Measurements from ENCODE around the gene MYRF.

MYRF gene

DNA sequence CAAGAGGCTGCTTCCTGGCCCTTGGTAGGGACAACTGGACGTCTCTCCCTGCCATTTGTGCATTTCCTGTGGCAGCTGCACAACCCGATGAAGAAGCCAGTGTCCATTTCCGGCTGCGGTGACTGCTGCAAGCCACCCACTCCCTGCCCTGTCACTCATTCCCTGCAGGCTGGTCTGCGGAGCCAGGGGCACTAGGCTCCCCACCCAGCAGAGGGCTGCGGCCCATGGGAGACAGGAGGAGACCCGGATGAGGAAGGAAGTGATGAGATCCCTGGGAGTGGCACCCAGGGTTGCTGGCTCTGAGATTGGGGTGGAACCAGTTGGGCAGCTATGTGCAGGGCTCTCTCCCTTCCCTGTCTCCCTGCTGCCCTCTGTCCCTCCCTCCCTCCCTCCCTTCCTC is 10.0 kb upstream of the MYRF start:
- DNase-seq = no peak

DNA sequence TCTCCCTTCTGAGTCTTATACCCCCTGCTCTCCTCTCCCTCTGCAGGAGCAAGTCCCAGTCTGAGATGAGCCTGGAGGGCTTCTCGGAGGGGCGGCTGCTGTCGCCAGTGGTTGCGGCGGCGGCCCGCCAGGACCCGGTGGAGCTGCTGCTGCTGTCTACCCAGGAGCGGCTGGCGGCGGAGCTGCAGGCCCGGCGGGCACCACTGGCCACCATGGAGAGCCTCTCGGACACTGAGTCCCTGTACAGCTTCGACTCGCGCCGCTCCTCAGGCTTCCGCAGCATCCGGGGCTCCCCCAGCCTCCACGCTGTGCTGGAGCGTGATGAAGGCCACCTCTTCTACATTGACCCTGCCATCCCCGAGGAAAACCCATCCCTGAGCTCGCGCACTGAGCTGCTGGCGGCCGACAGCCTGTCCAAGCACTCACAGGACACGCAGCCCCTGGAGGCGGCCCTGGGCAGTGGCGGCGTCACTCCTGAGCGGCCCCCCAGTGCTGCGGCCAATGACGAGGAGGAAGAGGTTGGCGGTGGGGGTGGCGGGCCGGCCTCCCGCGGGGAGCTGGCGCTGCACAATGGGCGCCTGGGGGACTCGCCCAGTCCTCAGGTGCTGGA is 8.8 kb upstream of the MYRF start:
- no peak for DNase-seq

DNA sequence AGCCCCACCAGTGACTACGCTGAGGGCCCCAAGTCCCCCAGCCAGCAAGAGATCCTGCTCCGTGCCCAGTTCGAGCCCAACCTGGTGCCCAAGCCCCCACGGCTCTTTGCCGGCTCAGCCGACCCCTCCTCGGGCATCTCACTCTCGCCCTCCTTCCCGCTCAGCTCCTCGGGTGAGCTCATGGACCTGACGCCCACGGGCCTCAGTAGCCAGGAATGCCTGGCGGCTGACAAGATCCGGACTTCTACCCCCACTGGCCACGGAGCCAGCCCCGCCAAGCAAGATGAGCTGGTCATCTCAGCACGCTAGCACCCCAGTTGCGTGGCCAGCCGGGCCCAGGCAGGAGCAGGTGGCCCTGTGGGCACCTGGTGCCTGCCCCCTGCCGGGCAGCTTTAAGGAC is 8.3 kb upstream of the MYRF start:
- DNase-seq = no peak

DNA sequence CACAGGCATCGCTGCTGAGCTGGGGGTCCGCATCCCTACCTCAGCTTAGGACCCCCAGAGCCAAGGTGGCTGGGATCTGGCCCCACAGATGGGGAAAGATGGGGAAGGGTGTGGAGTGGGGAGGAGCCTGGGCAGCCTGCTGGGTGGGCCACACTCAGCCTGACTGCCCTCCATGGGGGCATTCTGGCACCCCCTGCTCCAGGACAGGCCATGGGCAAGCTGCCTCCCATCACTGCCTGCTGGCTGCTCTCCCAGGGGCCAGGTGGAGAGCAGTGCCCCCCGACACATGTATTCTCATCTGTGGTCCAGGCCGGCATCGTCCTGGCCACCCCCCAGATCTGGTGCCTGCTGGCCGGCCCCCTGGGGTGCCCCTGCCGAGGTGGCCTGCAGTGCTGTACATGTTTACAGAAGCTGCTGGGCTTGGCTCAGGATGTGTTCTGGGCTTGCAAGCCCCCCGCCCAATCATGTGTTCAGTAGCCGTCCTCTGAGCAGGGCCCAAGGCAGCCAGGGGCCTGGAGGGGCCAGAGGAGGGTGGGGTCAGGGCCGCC is 7.8 kb upstream of the MYRF start:
- no peak for DNase-seq

DNA sequence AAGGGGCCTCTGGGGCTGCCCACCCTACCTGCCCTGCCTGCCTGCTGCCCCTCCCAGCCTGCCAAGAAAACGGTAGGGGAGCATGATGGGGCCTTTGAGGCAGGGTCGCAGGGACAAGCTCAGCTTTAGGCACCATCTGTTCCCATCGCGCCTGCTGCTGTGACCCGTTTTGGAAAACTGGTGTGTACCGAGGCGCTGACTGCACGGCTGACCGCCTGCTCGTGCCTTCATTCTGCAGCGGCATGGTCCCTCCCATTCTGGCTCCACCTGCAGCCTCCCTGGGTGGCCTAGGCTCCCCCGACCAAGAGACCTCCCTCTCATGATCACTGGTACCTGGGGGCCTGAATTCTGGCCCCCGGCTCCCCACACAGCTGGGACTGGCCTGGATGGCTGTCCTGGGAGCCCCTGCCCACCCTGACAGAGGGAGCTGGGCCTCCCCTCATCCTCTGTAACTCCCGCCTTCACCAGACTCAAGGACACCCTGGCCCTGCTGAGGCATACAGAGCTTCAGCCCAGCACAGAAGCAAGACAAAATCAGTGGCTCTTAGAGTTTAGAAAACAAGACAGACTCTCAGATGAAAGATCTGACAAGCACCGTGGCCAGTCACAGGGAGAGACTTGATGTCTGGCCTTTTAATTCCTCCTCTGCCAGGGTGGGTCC is 6.5 kb upstream of the MYRF start:
- no peak for DNase-seq

DNA sequence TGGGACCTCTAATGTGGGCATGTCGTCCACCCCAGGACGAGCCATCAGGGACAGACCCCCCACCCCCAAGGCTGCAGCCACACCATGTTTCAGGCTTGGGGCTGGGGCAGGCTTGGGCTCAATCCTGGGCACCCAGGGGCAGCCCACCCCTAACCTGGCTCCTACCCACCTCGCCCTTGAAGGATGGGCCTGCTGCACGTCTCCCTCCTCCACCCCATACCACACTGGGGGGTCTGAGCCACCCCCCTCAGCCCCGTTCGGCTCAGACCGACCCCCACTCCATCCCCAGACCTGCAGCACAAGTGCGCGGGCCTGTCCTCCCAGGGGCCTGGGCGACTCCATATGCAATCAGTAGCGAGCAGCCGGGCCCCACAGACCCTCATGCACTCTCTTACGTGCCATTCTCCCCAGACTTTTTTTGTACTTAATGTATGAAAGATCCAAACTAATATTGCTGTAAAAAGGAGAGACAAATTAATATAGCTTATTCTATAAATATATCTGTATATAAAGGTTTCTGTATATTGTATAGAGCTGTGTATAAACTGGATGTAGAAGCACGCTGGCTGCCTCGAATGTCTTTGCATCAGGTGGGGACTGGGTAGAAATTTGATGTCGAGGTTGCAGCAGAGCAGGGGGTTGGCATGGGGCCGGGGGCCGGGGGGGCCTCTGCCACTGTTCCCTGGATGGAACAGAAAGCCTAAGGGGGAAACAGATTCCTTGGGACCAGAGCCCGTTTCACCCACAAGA is 5.8 kb upstream of the MYRF start:
- no peak for DNase-seq

DNA sequence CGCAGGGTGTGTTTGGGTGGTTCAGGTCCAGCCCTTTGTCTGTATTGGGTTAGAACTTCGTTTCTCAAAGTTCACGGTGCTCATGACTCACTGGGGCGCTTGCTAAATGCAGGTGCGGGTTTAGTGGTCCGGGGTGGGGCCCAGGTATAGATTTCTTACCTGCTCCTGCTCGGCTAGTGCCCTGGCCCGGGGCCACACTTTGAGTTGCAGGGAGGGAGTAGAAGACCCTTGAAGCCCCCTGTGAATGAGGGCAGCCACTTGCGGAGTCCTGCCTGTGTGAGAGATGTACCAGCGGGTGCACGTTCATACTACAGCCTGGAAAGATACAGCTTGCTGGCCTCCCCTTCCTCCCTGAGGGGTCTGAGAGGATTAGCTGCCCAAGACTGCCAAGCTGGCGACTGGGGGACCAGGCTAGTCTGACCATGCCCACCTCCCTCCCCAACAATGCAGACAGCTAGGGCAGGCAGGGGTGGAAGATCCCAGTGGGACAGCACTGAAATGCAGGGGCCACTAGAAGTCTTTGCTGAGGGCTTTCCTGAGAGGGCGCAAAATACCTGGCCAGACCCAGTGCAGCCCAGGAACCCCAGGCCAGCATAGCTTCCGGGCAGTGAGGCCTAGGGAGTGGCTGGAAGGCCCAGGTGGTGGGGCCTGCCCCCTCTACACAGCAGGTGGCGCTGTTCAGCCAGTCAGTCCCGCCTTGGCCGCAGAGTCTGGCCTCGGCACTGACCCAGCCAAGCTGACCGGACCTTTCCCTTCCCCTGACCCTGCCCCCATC is 5.1 kb upstream of the MYRF start:
- no peak for DNase-seq

DNA sequence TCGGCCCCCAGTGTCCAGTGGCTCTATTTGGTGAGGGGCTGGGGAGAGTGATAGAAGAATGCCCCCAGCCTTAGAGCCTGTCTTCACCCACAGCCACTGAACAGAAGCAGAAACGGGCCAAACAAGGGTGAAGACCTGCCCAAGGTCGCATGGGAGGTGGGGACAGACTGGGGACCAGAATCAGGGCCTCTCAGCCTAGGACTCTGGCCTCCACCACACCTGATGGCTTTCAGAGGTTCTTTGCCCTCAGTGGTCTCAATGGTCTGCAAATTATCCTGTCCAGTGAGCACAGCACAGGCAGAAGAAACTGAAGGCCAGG is 4.5 kb upstream of the MYRF start:
- no peak for DNase-seq

DNA sequence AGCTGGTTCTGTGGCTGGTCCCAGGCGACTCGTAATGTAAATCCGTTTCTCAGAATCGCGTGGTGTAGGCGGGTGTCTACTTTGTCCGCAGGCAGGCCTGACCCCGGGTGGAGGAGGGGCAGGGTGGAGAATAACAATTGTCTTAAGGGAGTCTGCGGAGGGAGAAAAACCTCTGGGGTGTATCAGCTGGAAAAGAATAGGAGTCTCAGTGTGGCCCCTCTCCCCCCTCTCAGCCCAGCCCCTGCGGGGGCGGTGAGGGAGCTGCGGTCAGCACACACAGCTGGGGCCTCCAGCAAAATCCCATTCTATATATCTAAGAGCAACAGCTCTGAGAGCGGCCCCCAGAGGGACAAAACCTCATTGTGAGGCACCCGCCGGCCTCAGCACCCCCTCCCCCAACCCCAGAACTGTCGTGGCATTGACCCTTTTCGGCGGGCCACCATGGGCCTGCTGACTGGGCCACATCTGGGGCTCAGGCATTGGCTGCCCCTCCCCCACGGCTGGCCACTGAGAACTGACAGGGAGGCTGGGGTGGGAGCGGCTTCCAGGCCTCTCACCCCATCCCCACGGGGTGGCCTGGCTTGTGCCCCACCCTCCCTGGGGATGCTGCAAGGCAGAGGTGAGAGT is 2.7 kb upstream of the MYRF start:
- no peak for DNase-seq

DNA sequence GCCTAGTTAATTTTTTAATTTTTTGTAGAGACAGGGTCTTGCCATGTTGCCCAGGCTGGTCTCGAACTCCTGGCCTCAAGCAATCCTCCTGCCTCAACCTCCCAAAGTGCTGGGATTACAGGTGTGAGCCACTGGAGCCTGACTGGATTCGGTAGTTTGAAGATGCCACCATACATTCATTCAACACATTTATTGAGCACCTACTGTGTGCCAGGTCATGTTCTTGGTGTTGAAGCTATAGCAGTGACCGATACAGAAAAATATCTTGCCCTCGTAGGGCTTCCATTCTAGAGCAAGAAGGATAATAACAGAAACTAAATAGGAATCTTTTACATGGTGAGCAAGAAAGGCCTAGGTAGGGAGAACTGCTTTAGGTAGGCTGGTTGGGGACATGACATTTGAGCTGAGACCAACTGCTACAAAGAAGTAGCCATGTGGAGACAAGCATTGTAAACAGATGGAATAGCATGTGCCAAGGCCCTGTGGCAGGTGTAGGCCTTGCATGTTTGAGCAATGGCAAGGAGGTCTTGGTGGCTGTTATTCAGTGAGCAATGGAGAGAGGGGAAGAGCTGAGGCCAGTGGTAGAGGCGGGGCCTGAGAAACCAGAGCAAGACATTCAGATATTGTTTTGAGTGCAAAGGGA is 1.7 kb upstream of the MYRF start:
- DNase-seq = no peak

DNA sequence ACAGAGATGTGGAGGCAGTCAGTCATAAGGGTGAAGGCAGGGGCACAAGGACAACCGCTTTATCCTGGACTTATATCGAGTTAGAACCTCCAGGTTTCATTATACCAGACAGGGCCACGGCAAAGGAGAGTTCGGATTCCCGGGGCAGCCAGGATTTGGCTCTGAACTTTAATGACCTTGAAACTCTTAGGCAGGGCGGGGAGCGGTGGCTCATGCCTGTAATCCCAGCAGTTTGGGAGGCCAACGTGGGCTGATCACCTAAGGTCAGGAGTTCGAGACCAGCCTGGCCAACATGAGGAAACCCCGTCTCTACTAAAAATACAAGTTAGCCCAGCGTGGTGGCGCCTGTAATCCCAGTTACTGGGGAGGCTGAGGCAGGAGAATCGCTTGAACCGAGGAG is 1.1 kb upstream of the MYRF start:
- DNase-seq = no peak

DNA sequence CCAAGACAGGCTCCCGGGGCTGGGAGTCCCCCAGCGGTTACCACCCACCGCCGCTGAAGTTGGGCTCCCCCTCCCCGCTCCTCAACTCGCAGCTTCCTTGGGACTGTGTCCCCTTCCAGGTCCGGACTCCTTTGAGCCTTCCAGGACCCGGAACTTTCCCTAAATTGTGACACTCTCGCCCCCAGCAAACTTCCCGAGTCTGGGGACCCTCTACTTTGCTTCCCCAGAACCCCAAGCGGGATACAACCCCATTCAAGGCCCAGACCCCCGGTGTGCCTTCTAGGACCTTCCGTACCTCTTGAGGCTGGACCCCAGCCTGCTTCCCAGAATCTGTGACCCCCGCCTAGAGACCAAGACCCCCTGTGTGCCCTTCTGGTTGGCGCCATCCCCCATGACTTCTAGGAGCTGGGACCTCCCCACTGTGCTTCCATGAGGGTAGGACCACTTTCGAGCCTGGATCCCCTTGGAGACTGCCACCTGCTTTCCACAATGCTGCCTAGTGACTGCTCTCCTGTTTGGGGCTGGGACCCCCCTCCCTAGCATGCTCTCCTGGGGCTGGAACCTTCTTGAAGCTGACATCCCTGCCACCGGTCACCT is 587 bp downstream of the MYRF start:
- no peak for DNase-seq

DNA sequence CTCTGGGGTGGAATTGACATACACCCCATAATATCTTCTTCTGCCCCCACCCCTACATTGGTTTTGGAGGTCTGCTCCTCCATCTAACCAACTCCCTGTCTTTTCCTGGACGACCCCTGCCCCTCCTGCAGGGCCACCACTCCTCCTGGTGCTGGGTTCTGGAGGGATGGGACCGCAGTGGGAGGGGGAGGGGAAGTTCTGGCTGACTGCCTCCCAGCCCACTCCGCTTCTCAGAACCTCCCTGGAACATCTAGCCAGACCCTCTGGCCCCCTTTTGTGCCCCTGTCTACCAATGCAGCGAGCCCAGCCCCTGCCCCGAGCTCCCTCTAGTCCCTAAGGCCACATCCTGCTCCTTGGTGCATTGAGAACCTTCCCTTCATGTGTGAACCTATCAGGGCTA is 1.2 kb downstream of the MYRF start:
- DNase-seq = no peak

DNA sequence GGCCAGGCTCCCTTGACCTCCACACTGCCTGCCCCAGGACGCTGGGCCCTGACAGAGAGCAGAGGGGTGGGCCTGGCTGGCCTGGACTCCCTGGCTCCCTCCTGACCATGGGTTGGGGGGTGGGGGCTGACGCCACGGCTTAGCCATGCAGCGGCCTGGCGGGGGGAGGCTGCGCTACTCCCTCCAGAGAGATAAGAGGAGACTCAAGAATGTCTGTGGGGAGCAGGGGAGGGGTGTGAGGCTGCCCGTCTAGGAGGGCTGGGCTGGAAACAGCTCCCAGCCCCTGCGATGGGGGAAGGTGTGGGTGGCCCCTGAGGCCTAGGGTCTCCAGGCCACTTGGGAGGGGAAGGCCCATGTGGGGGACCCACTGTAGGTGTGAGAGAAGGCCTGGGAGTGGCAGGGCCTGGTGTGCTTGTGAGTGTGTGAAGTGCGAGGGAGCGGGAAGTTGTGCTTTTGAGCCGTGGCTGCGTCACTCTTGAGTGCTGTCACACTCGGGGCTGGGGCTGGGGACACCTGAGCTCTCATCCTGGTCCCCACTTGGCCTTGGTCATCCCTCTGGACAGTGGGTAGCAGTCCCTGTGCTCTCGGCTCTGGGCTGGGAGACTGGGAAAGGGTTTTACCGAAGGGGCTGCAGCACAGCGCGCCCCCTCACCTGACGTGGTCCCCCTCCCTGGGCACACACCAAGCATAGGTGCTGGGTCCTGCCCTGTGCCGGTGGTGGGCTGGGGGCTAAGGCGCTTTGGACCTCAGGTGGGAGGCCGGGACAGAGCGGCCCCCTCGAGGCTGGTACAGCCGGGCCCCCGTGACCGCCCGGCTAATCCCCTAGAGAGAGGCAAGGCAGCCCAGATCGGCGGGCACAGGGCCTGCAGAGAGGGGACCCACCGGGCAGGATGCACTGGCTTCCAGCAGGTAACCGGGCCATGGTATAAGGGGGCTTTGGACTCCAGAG is 2.4 kb downstream of the MYRF start:
- no peak for DNase-seq

DNA sequence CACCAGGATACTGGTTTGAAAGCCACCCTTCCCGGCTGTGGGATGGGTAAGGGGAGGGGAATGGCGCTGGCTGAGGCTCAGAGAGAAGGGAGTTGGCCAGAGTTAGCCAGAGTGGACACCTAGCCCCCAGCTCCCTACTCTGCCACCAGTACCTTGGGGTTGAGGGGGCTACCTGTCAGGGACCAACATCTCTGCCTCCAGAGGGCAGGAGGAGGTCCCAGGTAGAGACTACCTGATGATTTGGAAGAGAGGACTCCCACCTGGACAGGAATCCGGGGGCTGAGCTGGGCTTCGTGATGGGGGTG is 3.7 kb downstream of the MYRF start:
- no peak for DNase-seq

DNA sequence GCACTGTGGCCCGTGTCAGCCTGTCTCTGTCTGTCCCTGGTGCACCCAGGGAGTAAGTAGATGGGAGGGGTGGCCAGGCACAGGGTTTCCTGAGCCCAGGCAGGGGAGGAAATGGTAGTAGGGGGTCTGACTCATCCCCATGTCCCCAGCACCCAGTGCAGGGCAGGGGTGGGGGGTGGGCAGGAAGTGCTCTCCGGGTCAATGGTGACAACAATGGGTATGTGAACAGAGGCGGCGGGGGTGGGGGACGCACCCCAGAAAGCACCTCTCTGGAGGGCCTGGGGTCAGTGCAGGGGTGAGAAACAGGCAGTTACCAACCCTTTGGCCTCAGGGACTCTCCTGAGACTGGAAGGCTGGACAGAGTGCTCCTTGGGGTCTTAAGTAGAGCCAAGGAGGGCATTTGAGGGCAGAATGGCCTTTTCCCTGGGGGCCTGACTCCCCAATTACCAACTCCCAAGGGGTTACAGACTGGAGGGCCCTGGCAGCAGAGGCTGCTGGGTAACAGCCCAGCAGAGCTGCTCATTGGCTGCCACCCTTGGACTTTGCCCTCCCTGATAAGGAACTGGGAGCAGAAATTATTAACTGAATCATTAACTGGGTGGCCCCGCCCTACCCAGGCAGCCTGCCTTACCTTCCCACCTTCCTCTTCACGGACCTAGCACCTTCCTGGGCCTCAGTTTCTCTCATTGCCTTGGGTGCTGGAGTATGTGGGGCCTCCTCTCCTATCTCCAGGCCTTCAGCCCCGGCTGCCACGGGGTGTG is 4.2 kb downstream of the MYRF start:
- no peak for DNase-seq

DNA sequence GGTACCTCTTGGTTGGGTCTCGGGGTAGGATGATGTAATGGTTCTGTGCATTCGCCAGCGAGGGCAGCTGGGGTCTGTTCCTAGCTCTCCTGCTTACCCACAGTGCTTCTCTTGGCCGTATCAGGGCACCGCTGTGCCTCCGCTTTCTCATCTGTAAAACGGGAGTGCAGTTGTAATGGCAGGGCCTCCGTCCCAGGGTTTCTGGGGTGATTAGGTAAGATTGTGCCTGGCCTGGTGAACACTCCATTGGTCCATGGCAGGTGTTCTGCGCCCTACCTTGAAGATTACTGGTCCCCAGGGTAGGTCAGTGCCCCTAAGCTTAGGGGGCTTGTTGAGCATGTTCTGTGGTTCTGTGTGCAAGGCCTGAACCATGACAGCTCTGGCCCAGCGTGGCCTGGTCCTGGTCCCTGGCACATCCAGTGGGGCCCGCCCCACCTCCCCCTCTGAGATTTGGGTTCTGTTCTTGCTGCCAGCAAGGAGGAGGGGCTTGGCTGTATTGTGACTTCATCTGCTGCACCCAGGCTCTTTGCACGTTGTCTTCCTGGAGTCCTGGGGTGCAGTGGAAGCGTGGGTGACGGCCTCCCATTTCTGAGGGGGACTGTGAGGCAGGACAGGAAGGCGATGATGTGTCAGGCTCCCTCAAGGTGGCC is 4.9 kb downstream of the MYRF start:
- no peak for DNase-seq

DNA sequence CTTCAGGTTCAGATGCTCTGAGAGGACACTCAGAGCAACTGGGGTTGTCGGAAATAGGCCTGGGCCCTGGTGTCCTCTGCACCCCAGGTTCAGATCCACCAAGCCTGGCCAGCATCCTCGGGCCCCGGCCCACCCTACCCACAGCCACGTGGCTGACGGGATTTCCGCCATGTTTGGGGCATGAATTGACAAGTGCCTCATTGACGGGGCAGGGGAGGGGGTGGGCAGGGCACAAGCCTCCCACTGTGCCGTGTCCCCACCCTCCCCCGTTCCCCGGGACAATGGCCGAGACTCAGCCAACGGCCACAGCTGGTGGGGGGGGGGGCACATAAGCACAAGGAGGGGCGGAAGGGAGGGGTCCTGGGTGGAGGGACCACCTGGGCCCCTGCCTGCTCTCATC is 8.5 kb downstream of the MYRF start:
- DNase-seq = no peak

DNA sequence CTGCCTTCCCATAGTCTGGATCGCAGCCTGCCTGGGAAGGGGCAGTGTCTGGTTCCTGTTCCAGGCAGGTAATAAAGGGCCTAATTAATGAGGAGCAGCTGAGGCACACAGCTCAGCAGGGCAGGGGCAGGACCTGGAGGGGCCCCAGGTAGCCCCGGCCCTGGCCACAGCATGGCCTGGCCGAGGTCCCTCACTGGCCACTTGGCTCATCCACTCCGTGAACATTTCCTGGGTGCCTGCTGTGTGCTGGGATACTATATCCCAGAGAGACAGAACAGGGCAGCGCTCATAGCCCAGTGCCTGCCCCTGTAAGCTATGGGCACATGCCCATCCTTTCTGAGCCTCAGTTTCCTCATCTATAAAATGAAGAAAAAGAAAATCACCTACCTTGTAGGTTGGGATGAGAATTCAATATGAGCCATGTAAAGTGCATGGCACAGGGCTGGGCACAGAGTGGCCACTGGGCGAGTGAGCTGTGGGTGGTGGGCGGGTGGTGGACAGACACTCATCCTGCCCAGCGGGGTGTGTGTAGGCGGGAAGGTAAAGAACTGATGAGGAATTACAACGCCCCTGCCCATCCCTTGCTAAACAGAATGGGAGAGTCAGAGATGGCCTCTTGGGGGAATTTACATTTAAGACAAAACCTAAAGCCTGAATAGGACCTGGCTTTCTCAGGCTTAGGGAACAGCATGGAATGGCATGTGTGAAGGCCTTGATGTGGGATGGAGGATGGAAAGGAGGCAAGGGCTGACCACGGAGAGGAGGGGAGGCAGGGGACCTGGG is 9.2 kb downstream of the MYRF start:
- no peak for DNase-seq

Measured in central memory CD4-positive, alpha-beta T cell (primary cell).